Activated CD4-positive, CD25-positive, alpha-beta regulatory T cell treated with anti-CD3 and anti-CD28 coated beads, Interleukin-2, amount 50 U/mL, for 24 hours (primary cell): ENCODE data around the gene SLC39A10.
"Not testable (repeated sequence)": the region's sequence is repeated elsewhere in the genome, so short reads cannot be mapped to it uniquely, and the experiment has no call there.

ENCODE experiments used
- ATAC-seq, 2 donors: fragments of 150-1000 bp; cut with Tn5 transposase; one replicate each; pipeline ENCODE4 v1.10.0; 2021; ENCODE audit warnings: mild to moderate bottlenecking in 1 of 2, moderate library complexity in 1 of 2

Gene SLC39A10, protein sequence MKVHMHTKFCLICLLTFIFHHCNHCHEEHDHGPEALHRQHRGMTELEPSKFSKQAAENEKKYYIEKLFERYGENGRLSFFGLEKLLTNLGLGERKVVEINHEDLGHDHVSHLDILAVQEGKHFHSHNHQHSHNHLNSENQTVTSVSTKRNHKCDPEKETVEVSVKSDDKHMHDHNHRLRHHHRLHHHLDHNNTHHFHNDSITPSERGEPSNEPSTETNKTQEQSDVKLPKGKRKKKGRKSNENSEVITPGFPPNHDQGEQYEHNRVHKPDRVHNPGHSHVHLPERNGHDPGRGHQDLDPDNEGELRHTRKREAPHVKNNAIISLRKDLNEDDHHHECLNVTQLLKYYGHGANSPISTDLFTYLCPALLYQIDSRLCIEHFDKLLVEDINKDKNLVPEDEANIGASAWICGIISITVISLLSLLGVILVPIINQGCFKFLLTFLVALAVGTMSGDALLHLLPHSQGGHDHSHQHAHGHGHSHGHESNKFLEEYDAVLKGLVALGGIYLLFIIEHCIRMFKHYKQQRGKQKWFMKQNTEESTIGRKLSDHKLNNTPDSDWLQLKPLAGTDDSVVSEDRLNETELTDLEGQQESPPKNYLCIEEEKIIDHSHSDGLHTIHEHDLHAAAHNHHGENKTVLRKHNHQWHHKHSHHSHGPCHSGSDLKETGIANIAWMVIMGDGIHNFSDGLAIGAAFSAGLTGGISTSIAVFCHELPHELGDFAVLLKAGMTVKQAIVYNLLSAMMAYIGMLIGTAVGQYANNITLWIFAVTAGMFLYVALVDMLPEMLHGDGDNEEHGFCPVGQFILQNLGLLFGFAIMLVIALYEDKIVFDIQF

DNA sequence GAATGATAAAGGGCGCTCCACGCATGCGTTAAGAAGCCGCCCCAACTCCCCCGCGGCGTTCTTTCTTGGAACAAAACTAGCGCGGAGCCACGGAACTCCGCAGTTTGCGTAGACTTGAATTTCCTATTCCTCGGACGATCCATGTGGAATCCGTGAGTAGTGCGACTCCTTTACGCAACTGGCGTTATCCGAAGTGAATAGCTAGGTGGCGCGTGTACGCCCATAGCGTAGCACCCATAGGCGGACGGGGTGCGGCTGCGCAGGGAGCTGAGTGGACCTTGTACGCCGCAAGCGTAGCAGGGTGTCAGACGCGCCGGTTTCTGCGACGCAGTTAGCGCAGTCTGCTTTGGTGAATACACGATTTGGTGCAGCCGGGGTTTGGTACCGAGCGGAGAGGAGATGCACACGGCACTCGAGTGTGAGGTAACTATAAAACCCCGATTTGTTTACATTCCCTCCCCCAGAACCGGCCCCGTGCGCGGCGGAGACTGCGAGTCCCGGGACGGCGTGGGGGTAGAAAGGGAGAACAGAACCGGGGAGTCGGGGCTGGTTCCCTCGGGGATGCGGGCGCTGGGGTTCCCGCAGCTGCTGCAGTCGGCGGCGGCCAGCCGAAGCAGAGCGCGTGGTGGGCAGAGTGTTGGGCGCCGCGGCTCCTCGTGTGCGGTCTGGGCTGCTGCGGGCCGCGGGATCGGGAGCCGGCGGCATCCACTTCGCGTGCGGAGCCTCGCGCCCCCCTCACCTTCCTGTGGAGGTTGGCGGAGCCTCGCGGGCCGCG is at the start of gene SLC39A10:
SLC39A10 (plus strand) TSS at position 368 of the 775 bp plus-strand sequence. CDS start 22,817 bp downstream, outside the sequence.
- ATAC-seq, result peak; percentile 63 to 70

DNA sequence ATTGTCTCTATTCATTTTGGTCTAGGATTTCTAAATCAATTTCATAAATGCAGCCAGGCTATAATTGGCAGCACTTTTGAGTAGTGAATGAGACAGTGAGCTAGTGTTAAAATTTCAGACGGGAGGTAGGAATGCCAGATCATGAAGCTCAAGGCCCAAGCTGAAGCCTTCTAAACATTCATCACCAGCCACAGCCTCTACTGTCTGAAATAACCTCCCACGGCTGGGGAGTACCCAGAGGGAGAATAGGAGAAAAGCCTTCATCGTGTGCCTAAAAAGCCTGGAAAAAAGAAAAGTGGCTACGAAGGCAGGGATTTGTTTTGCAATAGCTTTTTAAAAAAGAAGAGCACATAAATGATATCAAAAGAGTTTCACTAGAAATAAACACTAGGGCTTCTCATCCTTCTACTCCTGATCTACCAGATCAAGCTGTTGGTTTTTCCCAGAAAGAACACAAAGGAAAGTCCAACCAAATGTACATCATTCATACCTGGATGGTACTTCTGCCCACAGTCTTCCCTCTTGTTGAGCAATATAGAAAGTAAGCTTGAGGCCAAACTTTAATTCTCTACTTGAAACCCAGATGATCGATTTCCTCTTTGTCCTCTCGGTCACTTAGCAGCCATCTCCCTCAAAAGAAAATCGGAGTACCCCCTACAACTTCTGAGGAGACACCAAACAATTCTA is 48.1 kb upstream of the SLC39A10 start:
- no peak for ATAC-seq

DNA sequence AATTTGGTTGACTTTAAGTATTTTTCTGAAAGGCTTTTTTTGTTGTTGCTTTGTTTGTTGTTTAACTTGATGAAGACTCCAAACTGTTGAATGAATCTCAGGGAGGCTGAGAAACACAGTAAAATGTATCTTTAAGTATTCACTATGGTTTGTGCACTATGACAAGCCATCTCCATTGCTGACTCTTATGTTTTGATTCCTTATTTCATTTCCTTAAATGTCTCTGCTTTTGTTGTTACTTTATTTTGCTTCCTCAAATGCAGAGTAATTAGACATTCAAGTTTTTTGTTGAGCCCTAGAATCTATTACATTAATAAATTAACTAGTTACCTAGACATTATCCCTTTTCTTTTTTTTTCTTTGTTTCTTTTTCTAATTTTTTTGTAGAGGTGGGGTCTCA is 46.3 kb upstream of the SLC39A10 start:
- no peak for ATAC-seq

DNA sequence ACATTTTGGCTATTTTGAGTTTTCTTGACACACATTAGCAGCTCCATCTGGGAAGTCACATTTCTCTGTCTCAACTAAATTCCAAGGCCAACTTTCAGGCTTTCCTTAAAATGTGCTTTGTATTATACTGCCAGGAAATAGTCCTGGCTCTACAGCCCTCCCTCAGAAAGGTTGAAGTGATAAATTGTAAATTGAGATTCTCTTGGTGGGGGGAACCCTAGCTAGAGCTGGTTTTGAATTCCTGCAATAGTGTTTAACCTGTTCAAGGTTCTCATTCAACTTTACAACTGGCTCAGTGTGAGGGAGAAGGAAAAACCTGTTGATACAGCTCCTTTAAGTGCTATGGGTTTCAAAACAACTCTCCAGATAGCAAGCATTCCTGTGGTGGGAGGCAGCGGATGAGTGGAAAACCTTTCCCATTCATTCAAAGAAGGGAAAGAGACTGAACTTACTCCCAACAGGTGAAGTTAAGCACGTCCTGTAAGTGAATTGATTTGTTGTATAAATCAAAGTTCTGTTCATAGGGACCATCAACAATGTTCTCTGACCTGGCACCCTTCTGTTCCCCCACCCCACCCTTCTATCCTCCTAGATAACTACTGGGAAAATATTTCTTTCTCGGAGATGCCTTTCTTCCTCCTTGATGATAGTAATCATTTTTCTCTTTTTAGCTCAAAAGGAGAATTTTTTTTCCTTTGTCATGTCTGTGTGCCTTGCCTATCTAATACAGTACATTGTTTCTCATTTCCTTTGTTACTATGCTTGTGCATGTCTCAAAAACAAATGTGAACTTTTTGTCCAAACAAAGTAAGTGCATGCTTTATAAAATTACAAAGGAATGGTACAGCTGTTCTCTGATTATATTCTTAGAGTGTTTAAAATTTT is 44.2 kb upstream of the SLC39A10 start:
- ATAC-seq, result no peak

DNA sequence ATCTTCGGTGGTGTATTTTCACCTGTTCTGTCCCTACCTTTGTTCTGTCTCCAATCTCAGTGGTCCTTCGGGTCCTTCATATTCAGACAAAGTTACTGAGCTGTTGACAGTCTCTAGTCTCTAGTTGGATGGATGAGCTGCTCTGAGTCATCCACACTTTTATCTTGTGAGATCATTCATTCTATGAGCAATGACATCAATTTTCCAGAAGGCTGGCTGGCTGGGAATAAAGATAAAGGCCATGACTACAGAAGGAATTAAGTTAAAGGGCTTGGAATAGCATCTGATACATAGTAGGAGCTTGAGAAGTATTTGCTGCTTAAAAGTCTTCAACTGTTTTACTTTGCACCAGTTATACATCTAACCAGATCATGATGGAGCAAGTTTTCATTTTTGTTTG is 43.1 kb upstream of the SLC39A10 start:
- peak; percentile 38 to 45 for ATAC-seq

DNA sequence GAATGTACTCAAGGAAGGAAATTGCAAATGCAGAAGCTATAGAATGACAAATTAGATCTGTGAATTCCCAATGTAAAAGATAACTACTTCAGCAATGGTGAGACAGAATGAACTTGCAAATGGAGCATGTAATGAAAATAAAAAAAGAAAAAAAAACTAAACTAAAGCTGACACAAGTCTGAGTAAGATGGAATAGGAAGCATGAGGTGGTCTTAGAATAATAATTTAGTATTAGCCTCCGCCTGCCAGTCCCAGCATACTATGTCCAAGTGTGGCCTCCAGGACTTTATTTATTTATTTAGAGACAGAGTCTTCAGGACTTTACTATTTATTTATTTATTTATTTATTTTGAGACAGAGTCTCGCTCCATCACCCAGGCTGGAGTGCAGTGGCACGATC is 37.4 kb upstream of the SLC39A10 start:
- no peak for ATAC-seq

DNA sequence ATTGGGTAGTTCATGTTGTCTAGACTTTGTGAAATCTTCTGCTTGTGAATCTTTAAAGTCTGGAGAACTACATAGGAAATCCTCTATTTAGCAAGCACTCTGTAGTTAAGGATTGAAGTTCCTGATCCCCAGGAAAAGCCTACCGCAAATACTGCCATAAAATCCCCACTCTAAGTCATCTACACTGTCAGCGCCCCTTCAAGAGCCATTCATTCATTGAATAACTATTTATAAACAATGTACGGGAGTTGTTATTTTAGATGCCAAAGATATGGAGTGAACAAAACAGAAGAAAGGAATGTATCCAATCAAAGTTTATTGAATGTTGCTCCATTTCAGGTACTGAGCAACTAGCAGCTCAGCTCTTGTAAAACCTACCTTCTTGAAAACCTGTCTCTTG is 36.5 kb upstream of the SLC39A10 start:
- ATAC-seq, result no peak

DNA sequence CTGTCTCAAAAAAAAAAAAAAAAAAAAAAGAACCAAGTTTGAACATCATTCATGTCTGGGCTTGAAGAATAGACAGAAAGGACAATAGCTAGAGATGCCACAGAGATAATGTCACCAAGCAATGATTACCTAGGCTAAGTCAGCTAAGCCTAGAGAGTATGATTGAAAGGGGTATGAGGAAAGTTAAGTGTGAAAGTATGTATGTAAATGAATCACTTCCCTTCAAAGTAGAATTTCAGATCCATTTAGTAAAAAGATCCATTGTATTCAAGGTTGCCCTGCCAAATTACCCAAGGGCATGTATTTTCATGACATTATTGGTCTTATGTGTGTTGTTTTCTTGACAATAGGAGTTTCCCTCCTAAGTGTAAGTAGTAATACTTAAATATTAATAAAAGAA is 34.1 kb upstream of the SLC39A10 start:
- no peak for ATAC-seq

DNA sequence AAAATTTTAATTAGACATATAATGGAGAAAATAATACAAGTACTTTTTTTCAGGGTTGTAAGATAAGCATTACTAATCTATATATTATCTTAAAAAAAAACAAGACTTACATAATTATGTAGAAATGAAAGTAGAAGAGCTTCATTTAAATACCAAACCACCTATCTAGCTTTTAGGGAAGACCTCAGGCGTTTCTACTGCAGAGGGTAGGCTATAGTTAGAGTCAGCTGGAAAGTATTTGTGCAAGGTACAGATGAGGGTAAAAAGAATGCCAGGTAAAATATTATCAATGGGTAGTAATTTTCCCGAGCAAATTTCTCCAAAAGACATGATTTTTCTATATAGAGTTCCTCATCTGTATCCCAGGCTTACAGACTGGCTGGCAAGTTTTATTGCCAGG is 30.5 kb upstream of the SLC39A10 start:
- ATAC-seq, result no peak

DNA sequence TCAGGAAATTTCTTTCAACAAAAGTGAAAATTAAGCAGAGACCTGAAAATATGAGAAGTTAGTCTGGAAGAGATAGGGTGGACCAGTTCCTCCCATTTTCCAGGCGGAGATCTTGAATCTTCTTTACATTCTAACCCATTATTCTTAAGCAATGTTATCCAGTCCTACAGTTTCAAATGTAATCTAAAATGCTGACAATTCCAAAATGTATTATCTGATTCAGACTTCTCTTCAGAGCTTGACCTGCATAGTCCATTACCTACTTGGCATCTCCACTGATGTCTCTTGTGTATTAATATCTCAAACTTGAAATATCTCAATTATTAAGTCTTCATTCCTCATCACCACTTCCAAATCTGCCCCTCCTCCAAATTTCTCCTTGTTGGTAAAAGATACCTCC is 28.4 kb upstream of the SLC39A10 start:
- ATAC-seq, result no peak

DNA sequence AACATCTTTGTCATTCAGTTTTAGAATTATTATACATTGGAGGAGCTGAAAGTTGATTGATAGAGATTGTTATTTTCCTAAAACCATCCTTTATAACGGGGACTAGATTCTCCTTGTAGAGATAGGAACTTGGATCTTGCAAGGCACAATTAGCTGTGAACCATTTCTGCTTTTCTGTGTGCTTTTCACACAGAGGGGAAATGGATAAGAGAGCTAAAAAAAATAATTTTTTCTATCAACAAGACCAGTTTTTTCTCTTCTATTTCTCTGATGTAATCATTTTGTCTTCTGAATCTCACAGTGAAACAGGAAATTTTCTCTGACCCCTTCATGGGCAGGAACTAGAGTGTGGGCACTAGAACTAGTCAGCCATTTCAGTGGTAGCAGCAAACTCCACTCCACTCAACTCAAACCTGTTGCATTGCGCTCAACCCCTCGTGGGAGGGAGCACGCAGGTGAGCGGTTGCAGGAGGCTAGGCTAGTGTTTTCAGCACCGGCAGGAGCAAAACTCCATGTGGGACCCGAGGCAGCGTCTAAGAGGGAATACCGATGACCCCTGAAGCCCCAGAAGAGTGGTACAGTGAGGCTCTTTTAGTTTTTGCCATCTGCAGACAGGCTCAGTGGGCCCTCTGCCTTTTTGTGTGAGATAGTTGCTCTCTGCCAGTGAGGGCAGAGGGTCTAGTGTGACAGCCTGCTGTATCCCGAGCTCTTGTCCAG is 24.0 kb upstream of the SLC39A10 start:
- ATAC-seq, result no peak

DNA sequence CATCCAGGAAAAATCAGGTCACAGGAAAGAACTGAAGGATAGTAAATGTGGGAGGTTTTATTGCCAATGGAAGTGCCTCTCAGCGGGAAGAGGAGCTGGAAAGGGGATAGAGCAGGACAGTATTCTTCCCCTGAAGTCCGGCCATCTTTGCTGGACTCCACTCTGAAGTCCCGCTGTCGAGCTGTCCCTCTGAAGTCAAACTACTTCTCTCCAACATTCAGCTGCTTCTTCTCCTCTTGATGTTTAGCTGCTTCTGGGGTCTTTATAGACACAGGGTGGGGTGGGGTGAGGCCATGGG is 23.5 kb upstream of the SLC39A10 start:
- ATAC-seq, result no peak

DNA sequence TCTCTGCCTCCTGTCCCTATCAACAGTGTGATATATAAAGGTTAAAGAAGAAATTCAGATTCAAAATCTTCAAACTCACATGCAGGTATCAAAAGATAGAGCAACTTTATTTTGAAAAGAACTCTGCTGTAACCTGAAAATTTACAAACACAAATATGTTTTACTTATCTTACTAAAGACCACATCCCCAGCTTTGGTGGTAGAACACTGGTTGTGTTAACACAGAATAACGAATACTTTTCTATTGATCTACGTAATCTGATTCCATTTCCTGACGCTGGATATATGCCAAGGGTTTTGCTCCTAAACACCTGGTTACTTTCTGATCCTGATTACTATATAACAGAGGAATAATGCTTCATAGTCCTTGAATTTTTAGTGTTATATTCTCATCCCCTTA is 23.1 kb upstream of the SLC39A10 start:
- ATAC-seq, result no peak

DNA sequence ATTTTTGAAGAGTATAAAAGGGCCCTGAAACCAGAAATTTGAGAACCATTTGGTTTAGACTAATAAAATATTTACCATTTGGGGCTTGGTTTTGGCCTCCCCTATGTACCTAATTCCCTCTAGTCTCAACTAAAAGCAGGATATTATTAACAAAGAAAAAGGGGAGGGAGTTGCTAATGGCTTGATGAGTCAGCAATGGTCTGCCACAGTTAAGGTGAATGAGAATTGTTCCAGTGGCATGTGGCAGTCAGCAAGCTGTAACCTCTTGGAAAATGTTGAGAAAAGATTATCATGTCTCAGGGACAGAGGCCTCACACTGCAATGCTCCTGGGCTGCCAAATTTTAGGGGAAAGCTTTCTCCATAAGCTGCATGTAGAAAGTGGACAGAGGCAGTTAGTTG is 20.1 kb upstream of the SLC39A10 start:
- ATAC-seq, result no peak

DNA sequence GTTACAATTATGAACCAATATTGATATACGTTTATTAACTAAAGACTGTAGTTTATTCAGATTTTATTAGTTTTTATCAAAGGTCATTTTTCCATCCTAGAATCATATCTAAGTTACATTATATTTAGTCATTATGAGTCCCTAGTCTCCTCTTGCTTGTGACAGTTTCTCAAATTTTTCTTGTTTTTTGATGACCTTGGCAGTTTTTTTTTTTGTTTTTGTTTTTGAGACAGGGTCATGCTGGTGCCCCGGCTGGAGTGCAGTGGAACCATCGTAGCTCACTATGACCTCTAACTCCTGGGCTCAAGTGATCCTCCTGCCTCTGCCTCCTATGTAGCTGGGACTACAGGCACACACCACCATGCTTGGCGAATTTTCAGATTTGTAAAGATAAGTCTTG is 18.3 kb upstream of the SLC39A10 start:
- no peak for ATAC-seq

DNA sequence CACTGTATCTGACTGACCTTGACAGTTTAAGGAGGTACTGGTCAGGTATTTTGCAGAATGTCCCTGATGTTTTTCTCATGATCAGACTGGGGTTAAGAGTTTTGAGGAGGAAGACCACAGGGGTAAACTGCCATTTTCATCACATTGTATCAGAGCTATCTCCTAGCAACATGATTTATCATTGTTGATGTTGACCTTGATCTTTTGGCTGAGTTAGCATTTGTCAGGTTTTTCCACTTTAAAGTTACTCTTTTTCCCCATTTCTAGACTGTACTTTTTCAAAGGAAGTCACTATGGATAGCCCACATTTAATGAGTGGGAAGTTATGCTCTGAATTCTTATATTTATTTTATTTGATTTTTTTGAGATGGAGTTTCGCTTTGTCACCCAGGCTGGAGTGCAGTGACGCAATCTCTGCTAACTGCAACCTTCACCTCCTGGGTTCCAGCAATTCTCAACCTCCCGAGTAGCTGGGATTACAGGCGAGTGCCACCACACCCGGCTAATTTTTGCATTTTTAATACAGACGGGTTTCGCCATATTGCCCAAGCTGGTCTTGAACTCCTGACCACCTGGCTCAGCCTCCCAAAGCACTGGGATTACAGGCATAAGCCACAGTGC is 17.7 kb upstream of the SLC39A10 start:
- no peak for ATAC-seq

DNA sequence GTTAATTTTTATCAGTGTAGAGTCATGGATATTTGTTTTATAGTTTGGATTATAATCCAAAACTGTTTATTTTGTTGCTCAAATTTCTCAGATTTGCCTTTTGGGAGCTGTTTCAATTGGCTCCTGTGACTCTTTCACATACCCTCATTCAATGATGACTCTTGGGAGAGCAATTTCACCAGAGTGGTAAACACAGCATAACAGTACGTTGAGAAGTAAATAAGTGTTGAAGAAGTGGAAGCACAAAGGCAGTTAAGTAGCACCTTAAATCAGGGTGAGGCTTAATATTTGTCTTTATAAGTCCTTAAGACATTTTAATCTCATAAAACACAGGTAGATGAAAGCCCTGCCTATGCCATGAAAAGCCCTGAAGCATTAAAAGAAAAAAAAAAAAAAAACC is 17.1 kb upstream of the SLC39A10 start:
- no peak for ATAC-seq

DNA sequence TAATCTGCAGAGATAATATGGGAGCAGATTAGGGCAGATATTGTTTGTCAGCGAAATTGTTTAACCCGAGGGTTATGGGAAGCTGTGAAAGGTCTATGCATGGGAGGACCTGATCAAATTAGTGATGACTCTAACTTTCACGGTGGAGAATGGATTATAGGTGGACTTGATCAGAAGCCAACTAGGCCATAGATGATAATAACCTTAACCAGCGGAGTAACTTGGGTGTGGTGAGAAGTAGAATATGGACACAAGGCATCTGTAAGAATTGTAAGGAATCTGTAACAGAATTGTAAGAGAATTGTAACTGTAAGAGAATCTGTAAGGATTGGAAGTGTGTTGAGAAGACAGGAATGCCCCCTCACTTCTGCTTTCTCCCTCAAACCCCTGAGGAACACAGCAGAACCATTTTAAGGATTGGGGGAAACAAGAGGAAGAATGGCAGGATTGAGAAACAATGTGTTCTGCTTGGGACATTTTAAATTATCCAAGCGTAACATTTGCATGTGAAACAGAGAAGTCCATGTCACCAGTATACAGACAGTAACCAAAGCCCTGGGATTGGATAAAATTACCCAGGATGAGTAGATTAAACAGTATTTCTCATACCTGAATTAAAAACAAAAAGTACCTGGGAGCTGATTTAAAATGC is 14.9 kb upstream of the SLC39A10 start:
- no peak for ATAC-seq

DNA sequence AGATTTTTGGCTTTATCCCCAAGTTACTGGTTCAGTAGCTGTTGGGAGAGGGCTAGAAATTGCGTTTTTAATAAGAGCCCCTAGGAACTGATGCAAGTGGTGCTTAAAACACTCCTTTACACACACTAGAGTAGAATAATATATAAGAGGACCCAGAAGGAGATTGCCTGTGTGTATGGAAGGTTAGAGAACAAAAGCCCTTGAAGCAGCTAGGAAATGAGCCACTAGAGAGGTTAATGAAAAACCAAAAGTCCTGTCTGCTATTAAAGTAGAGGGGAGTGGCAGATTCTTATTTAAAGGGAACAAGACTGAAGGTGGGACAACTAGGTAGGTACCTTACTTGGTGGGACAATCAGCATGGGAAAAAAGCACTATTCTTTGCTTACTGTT is 14.4 kb upstream of the SLC39A10 start:
- no peak for ATAC-seq

DNA sequence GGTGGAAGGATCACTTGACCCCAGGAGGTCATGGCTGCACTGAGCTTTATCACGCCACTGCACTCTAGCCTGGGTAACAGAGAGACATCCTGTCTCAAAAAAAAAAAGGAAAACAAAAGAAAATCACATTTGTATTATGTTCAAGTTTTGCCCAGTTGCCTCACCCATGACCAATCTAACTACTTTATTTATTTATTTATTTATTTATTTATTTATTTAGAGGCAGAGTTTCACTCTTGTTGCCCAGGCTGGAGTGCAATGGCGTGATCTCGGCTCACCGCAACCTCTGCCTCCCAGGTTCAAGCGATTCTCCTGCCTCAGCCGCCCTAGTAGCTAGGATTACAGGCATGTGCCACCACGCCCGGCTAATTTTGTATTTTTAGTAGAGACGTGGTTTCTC is 12.3 kb upstream of the SLC39A10 start:
- not testable (repeated sequence) for ATAC-seq
